Mesendoderm (in vitro differentiated cells): Measurements from ENCODE around the gene CCDC187.

Experiments
- DNase-seq: peaks from one replicate; pipeline ENCODE4 v3.0.0; 2013
- H2AK5ac ChIP-seq: 2 replicates; pipeline ENCODE4 v1.6.1; 2013; ENCODE audit warnings: low read length, inconsistent platforms
- H2BK120ac ChIP-seq: 2 replicates; pipeline ENCODE4 v1.6.1; 2013; ENCODE audit warnings: low read depth, mild to moderate bottlenecking, low read length, moderate library complexity, mixed read lengths
- H2BK15ac ChIP-seq: replicated peaks from 2 replicates; pipeline ENCODE4 v1.6.1; 2013; ENCODE audit warnings: low read depth, mild to moderate bottlenecking, moderate library complexity
- H2BK5ac ChIP-seq: 2 replicates; pipeline ENCODE4 v1.6.1; 2013; ENCODE audit warnings: low read length, inconsistent platforms
- H3K18ac ChIP-seq: 2 replicates; pipeline ENCODE4 v1.6.1; 2013; ENCODE audit warnings: mild to moderate bottlenecking, low read length, mixed read lengths
- H3K23ac ChIP-seq: one replicate; pipeline ENCODE4 v1.6.1; 2013; ENCODE audit warnings: low read length
- H3K27ac ChIP-seq: 2 replicates; pipeline ENCODE4 v1.5.1; 2013; ENCODE audit warnings: low read depth, mild to moderate bottlenecking, inconsistent platforms, low read length, moderate library complexity
- H3K27me3 ChIP-seq: 2 replicates; pipeline ENCODE4 v1.6.1; 2013; ENCODE audit warnings: low read length, control low read depth, mild to moderate bottlenecking, inconsistent platforms; ENCODE audit not compliant: insufficient read depth, poor library complexity
- H3K36me3 ChIP-seq: 2 replicates; pipeline ENCODE4 v1.6.1; 2013; ENCODE audit warnings: low read length, inconsistent platforms; ENCODE audit not compliant: control insufficient read depth, insufficient read depth
- H3K4ac ChIP-seq: one replicate; pipeline ENCODE4 v1.6.1; 2013; ENCODE audit warnings: low read depth, mild to moderate bottlenecking, low read length, moderate library complexity
- H3K4me1 ChIP-seq: 2 replicates; pipeline ENCODE4 v1.6.1; 2013; ENCODE audit warnings: low read depth, low read length, inconsistent platforms; ENCODE audit not compliant: control insufficient read depth
- H3K4me2 ChIP-seq: 2 replicates; pipeline ENCODE4 v1.6.1; 2013; ENCODE audit warnings: low read length
- H3K4me3 ChIP-seq: 2 replicates; pipeline ENCODE4 v1.5.1; 2013; ENCODE audit warnings: mild to moderate bottlenecking, low read length
- H3K56ac ChIP-seq: one replicate; pipeline ENCODE4 v1.6.1; 2013; ENCODE audit warnings: low read length
- H3K79me1 ChIP-seq: 2 replicates; pipeline ENCODE4 v1.6.1; 2013; ENCODE audit warnings: low read length, inconsistent platforms
- H3K79me2 ChIP-seq: 2 replicates; pipeline ENCODE4 v1.6.1; 2013; ENCODE audit warnings: mild to moderate bottlenecking, low read length; ENCODE audit not compliant: control insufficient read depth, insufficient read depth
- H3K9ac ChIP-seq: 2 replicates; pipeline ENCODE4 v1.6.1; 2013; ENCODE audit warnings: low read length, inconsistent platforms
- H4K5ac ChIP-seq: one replicate; pipeline ENCODE4 v1.6.1; 2013; ENCODE audit warnings: low read length
- H4K8ac ChIP-seq: one replicate; pipeline ENCODE4 v1.6.1; 2013; ENCODE audit warnings: low read depth, mild to moderate bottlenecking, control low read depth, low read length, moderate library complexity
- WGBS: extraction: QIAGEN DNeasy Blood & Tissue Kit; methylation state at CpG from one replicate; pipeline ENCODE4 v1.1.7; 2013; ENCODE audit warnings: low lambda C conversion rate, missing lambda C conversion rate; ENCODE audit not compliant: insufficient coverage; ENCODE audit errors: extremely low coverage; 5-methylcytosine and 5-hydroxymethylcytosine counted together

The CCDC187 gene

GRCh38 chr9:136286359-136286986, 17.4 kb downstream of the CCDC187 start:
- no peaks in the 10 kb centered on the region for H3K27me3 ChIP-seq
- no peak overlapping the region for H3K9ac ChIP-seq
- no peaks in the 10 kb centered on the region for H3K36me3 ChIP-seq
- H2BK5ac ChIP-seq: no peak overlapping the region
- H3K27ac ChIP-seq: no peak overlapping the region
- no peak overlapping the region for H2BK120ac ChIP-seq
- H3K79me2 ChIP-seq: no peaks in the 10 kb centered on the region
- no peak overlapping the region for H2BK15ac ChIP-seq
- H4K5ac ChIP-seq: no peak overlapping the region
- no peak overlapping the region for H3K18ac ChIP-seq
- H2AK5ac ChIP-seq: no peak overlapping the region
- WGBS: no CpG with 5 or more reads among the region's 30 CpGs
- no peak overlapping the region for H3K23ac ChIP-seq
- H3K4ac ChIP-seq: no peak overlapping the region
- H3K4me2 ChIP-seq: no peak overlapping the region
- no peak overlapping the region for H3K56ac ChIP-seq
- H4K8ac ChIP-seq: no peak overlapping the region
- no peaks in the 10 kb centered on the region for H3K4me1 ChIP-seq
- DNase-seq: no peak
- no peak overlapping the region for H3K4me3 ChIP-seq
- H3K79me1 ChIP-seq: no peaks in the 10 kb centered on the region

- H3K23ac ChIP-seq: no peak overlapping the region
- no peak overlapping the region for H4K5ac ChIP-seq
- no peak overlapping the region for H3K4me3 ChIP-seq
- no peak overlapping the region for H3K18ac ChIP-seq
- no peak overlapping the region for H4K8ac ChIP-seq
- H2BK120ac ChIP-seq: no peak overlapping the region
- H3K4me2 ChIP-seq: no peak overlapping the region
- no peaks in the 10 kb centered on the region for H3K27me3 ChIP-seq
- no peaks in the 10 kb centered on the region for H3K36me3 ChIP-seq
- no peak overlapping the region for H3K56ac ChIP-seq
- WGBS: no CpG with 5 or more reads among the region's 28 CpGs
- DNase-seq: no peak
- H3K79me1 ChIP-seq: no peaks in the 10 kb centered on the region
- no peak overlapping the region for H2BK5ac ChIP-seq
- H2BK15ac ChIP-seq: no peak overlapping the region
- H3K9ac ChIP-seq: no peak overlapping the region
- no peaks in the 10 kb centered on the region for H3K79me2 ChIP-seq
- H3K4ac ChIP-seq: no peak overlapping the region
- no peaks in the 10 kb centered on the region for H3K4me1 ChIP-seq
- H3K27ac ChIP-seq: no peak overlapping the region
- no peak overlapping the region for H2AK5ac ChIP-seq
These were observed 18.2 kb downstream of the CCDC187 start for GRCh38 chr9:136285501-136286358.

- no peak overlapping the region for H3K56ac ChIP-seq
- H3K36me3 ChIP-seq: no peaks in the 10 kb centered on the region
- no peak overlapping the region for H2AK5ac ChIP-seq
- H3K4me1 ChIP-seq: no peaks in the 10 kb centered on the region
- H4K5ac ChIP-seq: no peak overlapping the region
- H3K4me2 ChIP-seq: no peak overlapping the region
- no peak overlapping the region for H3K23ac ChIP-seq
- no peak for DNase-seq
- H3K9ac ChIP-seq: no peak overlapping the region
- H3K18ac ChIP-seq: no peak overlapping the region
- no peak overlapping the region for H2BK5ac ChIP-seq
- no peak overlapping the region for H3K4me3 ChIP-seq
- no peak overlapping the region for H2BK120ac ChIP-seq
- no peaks in the 10 kb centered on the region for H3K27me3 ChIP-seq
- H3K79me1 ChIP-seq: no peaks in the 10 kb centered on the region
- H2BK15ac ChIP-seq: no peak overlapping the region
- no peak overlapping the region for H3K4ac ChIP-seq
- WGBS: no CpG with 5 or more reads among the region's 19 CpGs
- H4K8ac ChIP-seq: no peak overlapping the region
- H3K79me2 ChIP-seq: no peaks in the 10 kb centered on the region
- H3K27ac ChIP-seq: no peak overlapping the region
These were observed 18.9 kb downstream of the CCDC187 start for GRCh38 chr9:136284951-136285350.

- Histone ChIP-seq H3K36me3 (no peaks in the 10 kb centered on the region), H2BK15ac (no peak overlapping the region), H2BK5ac (no peak overlapping the region), H3K27me3 (no peaks in the 10 kb centered on the region), H3K79me1 (no peaks in the 10 kb centered on the region), H3K4me3 (no peak overlapping the region), H3K4me1 (no peaks in the 10 kb centered on the region), H3K79me2 (no peaks in the 10 kb centered on the region), H3K27ac (no peak overlapping the region), H3K4ac (no peak overlapping the region), H3K9ac (no peak overlapping the region), H3K23ac (no peak overlapping the region), H4K5ac (no peak overlapping the region), H3K4me2 (no peak overlapping the region), H3K18ac (no peak overlapping the region), H2AK5ac (no peak overlapping the region), H3K56ac (no peak overlapping the region), H2BK120ac (no peak overlapping the region), H4K8ac (no peak overlapping the region)
- no CpG with 5 or more reads among the region's 22 CpGs for WGBS
- DNase-seq: no peak
These were observed 19.6 kb downstream of the CCDC187 start for GRCh38 chr9:136284311-136284710.

GRCh38 chr9:136283291-136284235, 20.3 kb downstream of the CCDC187 start:
- Histone ChIP-seq H3K4ac (no peak overlapping the region), H2BK120ac (no peak overlapping the region), H3K27ac (no peak overlapping the region), H2BK15ac (no peak overlapping the region), H3K4me1 (no peaks in the 10 kb centered on the region), H2BK5ac (no peak overlapping the region), H3K4me2 (no peak overlapping the region), H4K5ac (no peak overlapping the region), H2AK5ac (no peak overlapping the region), H3K79me2 (no peaks in the 10 kb centered on the region), H3K4me3 (no peak overlapping the region), H3K18ac (no peak overlapping the region), H3K36me3 (no peaks in the 10 kb centered on the region), H3K27me3 (no peaks in the 10 kb centered on the region), H3K56ac (no peak overlapping the region), H3K23ac (no peak overlapping the region), H4K8ac (no peak overlapping the region), H3K79me1 (no peaks in the 10 kb centered on the region), H3K9ac (peak overlapping the region; percentile 10)
- peak; percentile 79 for DNase-seq
- no CpG with 5 or more reads among the region's 32 CpGs for WGBS
